Measurements from ENCODE around the gene TARDBP. TPM values are rescaled to one million over a fixed set of nuclear protein-coding genes. Genes with fewer than 3 reads are reported as not detected.

Gene TARDBP
- total RNA-seq, 1 experiment from 2014 or later, result 196 TPM

GRCh38 chr1:10967090-10967489 is 45.4 kb upstream of the TARDBP start:
- ChIA-PET CTCF (no interaction called here), POLR2A (no interaction called here)
- DNase-seq (ENCODE audit: low read depth, low spot score) (no peak), ATAC-seq (no peak)
- H3K9me3 ChIP-seq (ENCODE audit: control insufficient read depth, insufficient read depth, low read depth, low read length), result no peaks in the 10 kb centered on the region
- in situ Hi-C loops (cut with HindIII; ENCODE audit: low pct_unique_long_range_greater_than_20kb, low sequenced_read_pairs), result no loop called here
- no peak overlapping the region for H3K4me3 ChIP-seq (ENCODE audit: low read depth in 2 of 2, low read length in 2 of 2)
- H3K27ac ChIP-seq (ENCODE audit: low read length), result no peak overlapping the region
- intact Hi-C loops (cut with micrococcal nuclease; ENCODE audit: unreplicated experiment), result no loop called here
- no TSS peak for BruUV-seq (replicated peaks)
- no peaks in the 10 kb centered on the region for H3K27me3 ChIP-seq (ENCODE audit: control insufficient read depth, insufficient read depth, low read length)
- no peak for TF ChIP-seq REST (IDR thresholded peaks at IDR 0.05; ENCODE audit: insufficient read depth in 1 of 2, low read depth in 2 of 2, low read length in 1 of 2)
- TF ChIP-seq, protein P1, sequence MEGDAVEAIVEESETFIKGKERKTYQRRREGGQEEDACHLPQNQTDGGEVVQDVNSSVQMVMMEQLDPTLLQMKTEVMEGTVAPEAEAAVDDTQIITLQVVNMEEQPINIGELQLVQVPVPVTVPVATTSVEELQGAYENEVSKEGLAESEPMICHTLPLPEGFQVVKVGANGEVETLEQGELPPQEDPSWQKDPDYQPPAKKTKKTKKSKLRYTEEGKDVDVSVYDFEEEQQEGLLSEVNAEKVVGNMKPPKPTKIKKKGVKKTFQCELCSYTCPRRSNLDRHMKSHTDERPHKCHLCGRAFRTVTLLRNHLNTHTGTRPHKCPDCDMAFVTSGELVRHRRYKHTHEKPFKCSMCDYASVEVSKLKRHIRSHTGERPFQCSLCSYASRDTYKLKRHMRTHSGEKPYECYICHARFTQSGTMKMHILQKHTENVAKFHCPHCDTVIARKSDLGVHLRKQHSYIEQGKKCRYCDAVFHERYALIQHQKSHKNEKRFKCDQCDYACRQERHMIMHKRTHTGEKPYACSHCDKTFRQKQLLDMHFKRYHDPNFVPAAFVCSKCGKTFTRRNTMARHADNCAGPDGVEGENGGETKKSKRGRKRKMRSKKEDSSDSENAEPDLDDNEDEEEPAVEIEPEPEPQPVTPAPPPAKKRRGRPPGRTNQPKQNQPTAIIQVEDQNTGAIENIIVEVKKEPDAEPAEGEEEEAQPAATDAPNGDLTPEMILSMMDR (IDR thresholded peaks at IDR 0.05), result no peak
- no peak for TF ChIP-seq POLR2AphosphoS5 (IDR thresholded peaks at IDR 0.05; ENCODE audit: low read depth, low read length)
- TF ChIP-seq TCF7L2 (IDR thresholded peaks at IDR 0.05; ENCODE audit: low read depth, low read length), result no peak
- TF ChIP-seq SIN3A (IDR thresholded peaks at IDR 0.05; ENCODE audit: borderline replicate concordance, insufficient read depth, low read depth, low read length), result no peak
- peaks cover 4% of the 10 kb centered on the region; the same call in 1 of the 2 replicates for H3K4me1 ChIP-seq (ENCODE audit: control insufficient read depth, insufficient read depth, low read length)
- H3K36me3 ChIP-seq (ENCODE audit: control insufficient read depth, insufficient read depth, low read length), result no peaks in the 10 kb centered on the region

DNA sequence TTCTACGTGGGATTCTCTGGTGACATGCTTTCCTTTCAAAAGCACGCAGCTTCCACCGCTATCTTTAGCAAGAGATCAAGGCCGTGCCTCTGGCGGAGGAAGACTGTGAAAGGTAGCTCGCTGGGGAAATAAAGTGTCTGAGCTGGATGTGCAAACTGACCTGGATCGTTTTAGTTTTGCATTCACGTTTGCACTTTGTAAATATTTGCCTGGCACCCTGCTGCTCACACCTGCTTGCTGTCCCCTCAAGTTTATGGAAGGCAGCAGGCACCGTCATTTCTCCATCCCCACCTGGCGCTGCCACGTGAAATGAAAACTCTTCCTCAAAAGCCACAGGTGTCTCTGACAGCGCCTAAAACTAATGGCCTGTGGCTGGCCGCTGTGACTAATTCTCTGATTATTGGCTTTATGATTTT is 44.0 kb upstream of the TARDBP start:
- in situ Hi-C loops (cut with HindIII; ENCODE audit: low pct_unique_long_range_greater_than_20kb, low sequenced_read_pairs) (no loop called here), intact Hi-C loops (cut with micrococcal nuclease; ENCODE audit: unreplicated experiment) (no loop called here)
- no peak for TF ChIP-seq SIN3A (IDR thresholded peaks at IDR 0.05; ENCODE audit: borderline replicate concordance, insufficient read depth, low read depth, low read length)
- no peak for TF ChIP-seq POLR2AphosphoS5 (IDR thresholded peaks at IDR 0.05; ENCODE audit: low read depth, low read length)
- TF ChIP-seq, protein P1 (IDR thresholded peaks at IDR 0.05), result no peak
- no peak for TF ChIP-seq REST (IDR thresholded peaks at IDR 0.05; ENCODE audit: insufficient read depth in 1 of 2, low read depth in 2 of 2, low read length in 1 of 2)
- TF ChIP-seq TCF7L2 (IDR thresholded peaks at IDR 0.05; ENCODE audit: low read depth, low read length), result no peak
- no peaks in the 10 kb centered on the region for H3K9me3 ChIP-seq (ENCODE audit: control insufficient read depth, insufficient read depth, low read depth, low read length)
- H3K4me3 ChIP-seq (ENCODE audit: low read depth in 2 of 2, low read length in 2 of 2), result peak overlapping the region; percentile 25 to 50
- CTCF ChIA-PET, result interaction anchor here (1.2 kb wide), 1 partner anchor 12 kb away, joined by 4 read pairs; no protein-coding TSS in a partner anchor
- no peaks in the 10 kb centered on the region for H3K27me3 ChIP-seq (ENCODE audit: control insufficient read depth, insufficient read depth, low read length)
- H3K36me3 ChIP-seq (ENCODE audit: control insufficient read depth, insufficient read depth, low read length), result no peaks in the 10 kb centered on the region
- DNase-seq (ENCODE audit: low read depth, low spot score) (no peak), ATAC-seq (no peak)
- H3K27ac ChIP-seq (ENCODE audit: low read length), result no peak overlapping the region
- POLR2A ChIA-PET, result interaction anchor here (0.6 kb wide), 1 partner anchor 17 kb away, joined by 5 read pairs; no protein-coding TSS in a partner anchor
- peaks cover 4% of the 10 kb centered on the region; the same call in 1 of the 2 replicates for H3K4me1 ChIP-seq (ENCODE audit: control insufficient read depth, insufficient read depth, low read length)
- no TSS peak for BruUV-seq (replicated peaks)

Data from Panc1 (cell line).